ENCODE measurements around the gene ARHGEF28.

GRCh38 chr5:73661753-73662152, 35.8 kb downstream of the ARHGEF28 start:
- TF ChIP-seq MAX (IDR thresholded peaks at IDR 0.05) (no peak), POLR2AphosphoS5 (IDR thresholded peaks at IDR 0.05; ENCODE audit: low read depth, low read length) (no peak), ELF1 (IDR thresholded peaks at IDR 0.05; ENCODE audit: borderline replicate concordance, low read depth) (no peak), FOSL1 (IDR thresholded peaks at IDR 0.05; ENCODE audit: low read depth) (no peak), POLR2A (IDR thresholded peaks at IDR 0.05; ENCODE audit: borderline replicate concordance, extremely low read depth, insufficient read depth, insufficient read length) (no peak), RAD21 (IDR thresholded peaks at IDR 0.05; ENCODE audit: low read depth) (no peak), ATF3 (IDR thresholded peaks at IDR 0.05) (no peak), EZH2 (IDR thresholded peaks at IDR 0.05) (no peak), YY1 (IDR thresholded peaks at IDR 0.05; ENCODE audit: extremely low read depth, insufficient replicate concordance, low read depth, low read length) (no peak), SRF (IDR thresholded peaks at IDR 0.05; ENCODE audit: low read depth) (no peak), EZH2phosphoT487 (IDR thresholded peaks at IDR 0.05; ENCODE audit: borderline replicate concordance) (no peak), CEBPB (IDR thresholded peaks at IDR 0.05; ENCODE audit: low read depth) (no peak), ZNF274 (IDR thresholded peaks at IDR 0.05; ENCODE audit: low read depth, low read length) (no peak)
- TF ChIP-seq, protein P1, sequence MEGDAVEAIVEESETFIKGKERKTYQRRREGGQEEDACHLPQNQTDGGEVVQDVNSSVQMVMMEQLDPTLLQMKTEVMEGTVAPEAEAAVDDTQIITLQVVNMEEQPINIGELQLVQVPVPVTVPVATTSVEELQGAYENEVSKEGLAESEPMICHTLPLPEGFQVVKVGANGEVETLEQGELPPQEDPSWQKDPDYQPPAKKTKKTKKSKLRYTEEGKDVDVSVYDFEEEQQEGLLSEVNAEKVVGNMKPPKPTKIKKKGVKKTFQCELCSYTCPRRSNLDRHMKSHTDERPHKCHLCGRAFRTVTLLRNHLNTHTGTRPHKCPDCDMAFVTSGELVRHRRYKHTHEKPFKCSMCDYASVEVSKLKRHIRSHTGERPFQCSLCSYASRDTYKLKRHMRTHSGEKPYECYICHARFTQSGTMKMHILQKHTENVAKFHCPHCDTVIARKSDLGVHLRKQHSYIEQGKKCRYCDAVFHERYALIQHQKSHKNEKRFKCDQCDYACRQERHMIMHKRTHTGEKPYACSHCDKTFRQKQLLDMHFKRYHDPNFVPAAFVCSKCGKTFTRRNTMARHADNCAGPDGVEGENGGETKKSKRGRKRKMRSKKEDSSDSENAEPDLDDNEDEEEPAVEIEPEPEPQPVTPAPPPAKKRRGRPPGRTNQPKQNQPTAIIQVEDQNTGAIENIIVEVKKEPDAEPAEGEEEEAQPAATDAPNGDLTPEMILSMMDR (IDR thresholded peaks at IDR 0.05 in 2 of 3, conservative IDR thresholded peaks at IDR 0.05 in 1 of 3; ENCODE audit: borderline replicate concordance in 1 of 3, insufficient read depth in 1 of 3, low read depth in 2 of 3, low read length in 2 of 3), result no peak
